Subcutaneous adipose tissue (tissue), 4 donors: Measurements from ENCODE around the gene RAB4A. TPM values are rescaled to one million over a fixed set of nuclear protein-coding genes. Genes with fewer than 3 reads are reported as not detected.

Source experiments
- CTCF ChIP-seq: fragments of 450-650 bp; IDR thresholded peaks from one replicate; pipeline ENCODE4 v1.5.1; 2016; ENCODE audit warnings: low read depth, mild to moderate bottlenecking, control low read depth, antibody characterized with exemption, moderate library complexity
- total RNA-seq, 4 donors: library from RNA; depleted of rRNA; stranded (reverse); fragments of >200 nt; gene quantifications; one replicate each; pipeline ENCODE4 v1.1.0, GENCODE V29; 2016

RAB4A gene
- total RNA-seq, 4 donors from 2014 or later, result 26.0 to 46.2 (median 37.5) TPM

- TF ChIP-seq CTCF, result no peak
These were observed 17.5 kb upstream of the RAB4A start for GRCh38 chr1:229253151-229253974.

GRCh38 chr1:229254910-229255541 lies 15.9 kb upstream of the RAB4A start:
- TF ChIP-seq CTCF, result no peak

GRCh38 chr1:229258031-229258756 lies 12.7 kb upstream of the RAB4A start:
- no peak for TF ChIP-seq CTCF

- no peak for TF ChIP-seq CTCF
These were observed 12.2 kb upstream of the RAB4A start for GRCh38 chr1:229258757-229259060.

GRCh38 chr1:229260297-229260696 lies 10.6 kb upstream of the RAB4A start:
- no peak for TF ChIP-seq CTCF

- no peak for TF ChIP-seq CTCF
These were observed 8.7 kb upstream of the RAB4A start for GRCh38 chr1:229262239-229262638.

GRCh38 chr1:229263254-229263653 lies 7.7 kb upstream of the RAB4A start:
- no peak for TF ChIP-seq CTCF
